Fibroblast of lung (primary cell): ENCODE data around the gene RNASE13. TPM values are rescaled to one million over a fixed set of nuclear protein-coding genes. Genes with fewer than 3 reads are reported as not detected.

Source experiments
- DNase-seq, 2 donors: peaks; one replicate each; pipeline versions ENCODE4 v3.0.0 to v3.0.0-alpha.2; 2010; ENCODE audit warnings: low read depth in 2 of 2
- H2AFZ ChIP-seq: 2 replicates; pipeline ENCODE4 v1.5.1; 2012; ENCODE audit warnings: low read length, control low read depth, inconsistent platforms
- H3K27ac ChIP-seq: 2 replicates; pipeline ENCODE4 v1.5.1; 2011; ENCODE audit warnings: low read length, control low read depth; ENCODE audit not compliant: insufficient read depth
- H3K27me3 ChIP-seq: 2 replicates; pipeline ENCODE4 v1.5.1; 2011; ENCODE audit warnings: mild to moderate bottlenecking, low read length; ENCODE audit not compliant: control insufficient read depth, insufficient read depth
- H3K36me3 ChIP-seq: 2 replicates; pipeline ENCODE4 v1.5.1; 2011; ENCODE audit warnings: low read length; ENCODE audit not compliant: control insufficient read depth, insufficient read depth
- H3K4me1 ChIP-seq: 2 replicates; pipeline ENCODE4 v1.5.1; 2011; ENCODE audit warnings: low read length; ENCODE audit not compliant: control insufficient read depth, insufficient read depth; ENCODE audit errors: extremely low read depth
- H3K4me2 ChIP-seq: 2 replicates; pipeline ENCODE4 v1.5.1; 2011; ENCODE audit warnings: low read length, control low read depth; ENCODE audit not compliant: insufficient read depth; ENCODE audit errors: extremely low read depth
- H3K4me3 ChIP-seq, 4 experiments: fragments of 200-600 bp in 1 of 4; sonication (generic) in 1 of 4; replicated peaks in 1 of 4; 2 replicates each; pipeline ENCODE4 v1.5.1; 2011 to 2016; ENCODE audit warnings: low read length in 4 of 4, low read depth in 3 of 4, mild to moderate bottlenecking in 3 of 4, control low read depth in 2 of 4, inconsistent platforms in 1 of 4, mixed read lengths in 1 of 4; ENCODE audit not compliant: insufficient read depth in 1 of 4; ENCODE audit errors: control extremely low read depth in 1 of 4
- H3K79me2 ChIP-seq: 2 replicates; pipeline ENCODE4 v1.5.1; 2012; ENCODE audit warnings: mild to moderate bottlenecking, low read length, inconsistent platforms; ENCODE audit not compliant: control insufficient read depth, insufficient read depth
- H3K9ac ChIP-seq: 2 replicates; pipeline ENCODE4 v1.5.1; 2011; ENCODE audit warnings: mild to moderate bottlenecking, low read length, control low read depth; ENCODE audit not compliant: insufficient read depth
- H3K9me3 ChIP-seq: 2 replicates; pipeline ENCODE4 v1.5.1; 2012; ENCODE audit warnings: low read depth, low read length; ENCODE audit not compliant: control insufficient read depth, insufficient read depth
- H4K20me1 ChIP-seq: 2 replicates; pipeline ENCODE4 v1.5.1; 2011; ENCODE audit warnings: low read length; ENCODE audit not compliant: control insufficient read depth, insufficient read depth; ENCODE audit errors: extremely low read depth
- EZH2 ChIP-seq: IDR thresholded peaks from 2 replicates; pipeline ENCODE4 v1.5.1; 2012; ENCODE audit warnings: low read length, control low read depth, mild to moderate bottlenecking; ENCODE audit errors: missing control alignments
- polyA plus RNA-seq, 2 donors: library from polyadenylated mRNA; depleted of rRNA in 1 of 2; stranded (reverse) in 1 of 2; unstranded in 1 of 2; fragments of >200 nt; gene quantifications; 2 replicates each; pipeline ENCODE4 v1.2.1, GENCODE V29; 2011 to 2012; ENCODE audit warnings: missing spikeins in 1 of 2
- total RNA-seq: library from RNA; depleted of rRNA; stranded (reverse); fragments of >200 nt; gene quantifications from 2 replicates; pipeline ENCODE4 v1.2.1, GENCODE V29; 2014
- TF ChIP-seq, protein P1 (sequence below), 2 donors: IDR thresholded peaks in 1 of 2; conservative IDR thresholded peaks in 1 of 2; 1 replicate in 1 of 2; 2 replicates in 1 of 2; pipeline ENCODE4 v1.5.1; 2011 to 2012; ENCODE audit warnings: low read length in 2 of 2, control low read depth in 1 of 2, inconsistent platforms in 1 of 2, low read depth in 1 of 2, mild to moderate bottlenecking in 1 of 2

The RNASE13 gene
- total and polyA plus RNA-seq, 2 donors (not counting 1 experiment from before 2014, with no cell fraction given) = not detected

DNA sequence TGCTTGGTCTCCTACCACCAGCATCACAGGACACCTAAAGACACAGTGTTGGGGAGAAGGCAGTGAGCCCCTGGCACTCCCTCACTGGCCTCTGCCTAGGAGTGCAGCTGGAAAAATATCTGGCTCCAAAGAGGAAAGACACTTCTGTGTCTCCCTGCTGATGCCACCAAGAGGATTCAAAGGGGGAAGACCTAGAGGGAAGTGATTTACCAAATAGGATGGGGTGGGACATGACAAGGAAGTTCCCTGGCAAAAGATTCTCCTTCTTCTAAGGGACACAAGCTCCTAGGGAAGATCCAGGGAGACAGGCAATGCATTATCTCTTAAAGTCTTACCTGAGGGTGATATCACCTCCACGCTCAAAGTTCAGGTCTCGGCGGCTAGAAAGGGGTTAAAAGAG lies 15.8 kb downstream of the RNASE13 start:
- H3K4me3 ChIP-seq = no peak overlapping the region
- TF ChIP-seq, protein P1, sequence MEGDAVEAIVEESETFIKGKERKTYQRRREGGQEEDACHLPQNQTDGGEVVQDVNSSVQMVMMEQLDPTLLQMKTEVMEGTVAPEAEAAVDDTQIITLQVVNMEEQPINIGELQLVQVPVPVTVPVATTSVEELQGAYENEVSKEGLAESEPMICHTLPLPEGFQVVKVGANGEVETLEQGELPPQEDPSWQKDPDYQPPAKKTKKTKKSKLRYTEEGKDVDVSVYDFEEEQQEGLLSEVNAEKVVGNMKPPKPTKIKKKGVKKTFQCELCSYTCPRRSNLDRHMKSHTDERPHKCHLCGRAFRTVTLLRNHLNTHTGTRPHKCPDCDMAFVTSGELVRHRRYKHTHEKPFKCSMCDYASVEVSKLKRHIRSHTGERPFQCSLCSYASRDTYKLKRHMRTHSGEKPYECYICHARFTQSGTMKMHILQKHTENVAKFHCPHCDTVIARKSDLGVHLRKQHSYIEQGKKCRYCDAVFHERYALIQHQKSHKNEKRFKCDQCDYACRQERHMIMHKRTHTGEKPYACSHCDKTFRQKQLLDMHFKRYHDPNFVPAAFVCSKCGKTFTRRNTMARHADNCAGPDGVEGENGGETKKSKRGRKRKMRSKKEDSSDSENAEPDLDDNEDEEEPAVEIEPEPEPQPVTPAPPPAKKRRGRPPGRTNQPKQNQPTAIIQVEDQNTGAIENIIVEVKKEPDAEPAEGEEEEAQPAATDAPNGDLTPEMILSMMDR (conservative IDR thresholded peaks at IDR 0.05 in 1 of 2, IDR thresholded peaks at IDR 0.05 in 1 of 2; ENCODE audit: low read depth in 1 of 2, low read length in 2 of 2) = no peak
- TF ChIP-seq EZH2 = no peak
- no peak overlapping the region for H3K27ac ChIP-seq
- H3K79me2 ChIP-seq = no peaks in the 10 kb centered on the region
- H3K4me2 ChIP-seq = no peak overlapping the region
- no peak overlapping the region for H3K9ac ChIP-seq
- no peak for DNase-seq
- no peaks in the 10 kb centered on the region for H4K20me1 ChIP-seq
- H3K36me3 ChIP-seq = no peaks in the 10 kb centered on the region
- no peaks in the 10 kb centered on the region for H3K4me1 ChIP-seq
- no peaks in the 10 kb centered on the region for H3K9me3 ChIP-seq
- H2AFZ ChIP-seq = no peak overlapping the region
- peaks cover 32% of the 10 kb centered on the region for H3K27me3 ChIP-seq

DNA sequence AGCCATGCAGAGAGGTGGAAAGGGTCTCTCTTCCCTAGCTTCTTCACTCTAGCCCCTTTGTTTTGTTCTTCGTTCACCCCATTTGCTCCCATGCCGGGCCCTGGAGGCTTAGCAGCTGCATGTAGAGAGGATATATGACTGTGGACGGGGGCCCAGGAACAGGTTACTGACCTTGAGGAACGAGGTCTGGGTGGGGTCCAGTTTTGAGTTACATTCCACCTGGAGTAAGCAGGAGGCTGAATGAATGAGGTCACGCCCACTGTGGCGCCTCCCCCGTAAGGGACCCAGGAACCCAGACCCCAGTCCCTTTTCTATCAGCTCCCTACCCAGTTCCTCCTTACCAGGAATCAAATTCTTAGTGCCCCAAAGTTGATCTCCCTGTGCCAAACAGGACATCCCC lies 16.3 kb downstream of the RNASE13 start:
- no peaks in the 10 kb centered on the region for H3K9me3 ChIP-seq
- H3K27ac ChIP-seq = no peak overlapping the region
- H3K4me2 ChIP-seq = no peak overlapping the region
- TF ChIP-seq, protein P1 (conservative IDR thresholded peaks at IDR 0.05 in 1 of 2, IDR thresholded peaks at IDR 0.05 in 1 of 2; ENCODE audit: low read depth in 1 of 2, low read length in 2 of 2) = no peak
- no peak for TF ChIP-seq EZH2
- H3K79me2 ChIP-seq = no peaks in the 10 kb centered on the region
- H3K4me3 ChIP-seq = no peak overlapping the region
- H3K4me1 ChIP-seq = no peaks in the 10 kb centered on the region
- H2AFZ ChIP-seq = no peak overlapping the region
- H3K27me3 ChIP-seq = peaks cover 27% of the 10 kb centered on the region
- no peak for DNase-seq
- no peaks in the 10 kb centered on the region for H4K20me1 ChIP-seq
- H3K36me3 ChIP-seq = no peaks in the 10 kb centered on the region
- H3K9ac ChIP-seq = no peak overlapping the region

DNA sequence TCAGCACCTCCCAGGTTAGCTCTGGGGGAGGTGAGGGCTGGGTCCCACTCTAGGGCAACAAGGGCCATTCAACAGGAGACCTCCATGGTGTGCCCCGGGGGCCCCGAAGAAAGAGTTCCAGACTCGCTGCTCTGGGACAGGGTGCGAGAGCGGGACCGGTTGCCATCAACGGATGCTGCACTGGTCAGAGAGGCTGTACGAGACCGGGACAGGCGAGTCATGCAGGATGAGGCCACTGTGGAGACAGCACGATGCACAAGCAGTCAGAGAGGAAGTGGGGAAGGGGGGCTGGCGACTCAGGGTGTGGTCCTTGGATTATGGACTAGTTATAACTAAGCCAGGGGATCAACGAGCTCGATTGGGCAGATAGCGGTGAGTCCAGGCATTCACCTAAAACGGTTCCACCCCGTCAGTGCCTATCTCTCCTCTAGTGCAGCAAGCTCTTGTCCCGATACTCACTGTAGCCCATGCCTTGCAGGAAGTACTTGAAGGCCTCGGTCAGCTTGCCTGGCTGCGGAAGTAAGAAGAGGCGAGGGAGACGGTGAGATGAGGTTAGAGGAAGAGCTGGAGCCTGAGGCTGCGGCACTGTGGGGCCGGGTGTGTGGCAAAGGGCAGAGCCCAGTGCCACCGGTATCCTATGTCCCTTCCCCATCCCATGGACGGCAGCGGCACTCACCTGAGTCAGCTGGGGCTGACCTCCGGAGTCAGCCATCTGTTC lies 16.9 kb downstream of the RNASE13 start:
- H3K27me3 ChIP-seq = peaks cover 25% of the 10 kb centered on the region
- no peak overlapping the region for H3K4me2 ChIP-seq
- no peak overlapping the region for H3K9ac ChIP-seq
- no peaks in the 10 kb centered on the region for H3K9me3 ChIP-seq
- no peak for DNase-seq
- no peak overlapping the region for H3K4me3 ChIP-seq
- no peak overlapping the region for H2AFZ ChIP-seq
- H3K79me2 ChIP-seq = no peaks in the 10 kb centered on the region
- H4K20me1 ChIP-seq = no peaks in the 10 kb centered on the region
- H3K27ac ChIP-seq = no peak overlapping the region
- no peak for TF ChIP-seq EZH2
- TF ChIP-seq, protein P1 (conservative IDR thresholded peaks at IDR 0.05 in 1 of 2, IDR thresholded peaks at IDR 0.05 in 1 of 2; ENCODE audit: low read depth in 1 of 2, low read length in 2 of 2) = no peak
- H3K4me1 ChIP-seq = no peaks in the 10 kb centered on the region
- no peaks in the 10 kb centered on the region for H3K36me3 ChIP-seq
